ENCODE measurements around the gene KLHL29. TPM values are rescaled to one million over a fixed set of nuclear protein-coding genes. Genes with fewer than 3 reads are reported as not detected.

Gene KLHL29
- total and polyA plus RNA-seq, 10 of the 15 experiments (the other 5 are each of a cell fraction or from before 2014, with no cell fraction given) = 1.4 to 19.5 (median 6.1) TPM

DNA sequence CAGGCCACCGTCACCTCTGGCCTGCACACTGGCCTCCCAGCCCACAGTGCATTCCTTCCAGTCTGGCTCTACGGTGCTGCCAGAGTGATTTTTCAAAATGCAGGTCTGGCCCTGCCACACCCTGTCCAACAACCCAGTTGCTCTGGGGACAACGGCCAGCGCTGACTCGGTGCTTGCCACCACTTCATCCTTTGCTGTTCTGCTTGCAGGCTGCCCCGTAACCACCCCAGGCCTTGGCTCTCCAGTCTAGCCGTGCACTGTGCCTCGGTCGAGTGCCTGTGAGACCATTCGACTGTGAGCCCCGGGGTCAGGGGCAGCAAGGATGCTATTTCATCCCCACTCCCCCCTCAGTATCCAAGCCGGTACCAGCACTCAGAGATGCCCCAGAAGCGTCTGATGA, 262.6 kb downstream of the KLHL29 start (continued):
- no peak for TF ChIP-seq GABPA (IDR thresholded peaks at IDR 0.05; ENCODE audit: low read depth)
- TF ChIP-seq, protein P1, sequence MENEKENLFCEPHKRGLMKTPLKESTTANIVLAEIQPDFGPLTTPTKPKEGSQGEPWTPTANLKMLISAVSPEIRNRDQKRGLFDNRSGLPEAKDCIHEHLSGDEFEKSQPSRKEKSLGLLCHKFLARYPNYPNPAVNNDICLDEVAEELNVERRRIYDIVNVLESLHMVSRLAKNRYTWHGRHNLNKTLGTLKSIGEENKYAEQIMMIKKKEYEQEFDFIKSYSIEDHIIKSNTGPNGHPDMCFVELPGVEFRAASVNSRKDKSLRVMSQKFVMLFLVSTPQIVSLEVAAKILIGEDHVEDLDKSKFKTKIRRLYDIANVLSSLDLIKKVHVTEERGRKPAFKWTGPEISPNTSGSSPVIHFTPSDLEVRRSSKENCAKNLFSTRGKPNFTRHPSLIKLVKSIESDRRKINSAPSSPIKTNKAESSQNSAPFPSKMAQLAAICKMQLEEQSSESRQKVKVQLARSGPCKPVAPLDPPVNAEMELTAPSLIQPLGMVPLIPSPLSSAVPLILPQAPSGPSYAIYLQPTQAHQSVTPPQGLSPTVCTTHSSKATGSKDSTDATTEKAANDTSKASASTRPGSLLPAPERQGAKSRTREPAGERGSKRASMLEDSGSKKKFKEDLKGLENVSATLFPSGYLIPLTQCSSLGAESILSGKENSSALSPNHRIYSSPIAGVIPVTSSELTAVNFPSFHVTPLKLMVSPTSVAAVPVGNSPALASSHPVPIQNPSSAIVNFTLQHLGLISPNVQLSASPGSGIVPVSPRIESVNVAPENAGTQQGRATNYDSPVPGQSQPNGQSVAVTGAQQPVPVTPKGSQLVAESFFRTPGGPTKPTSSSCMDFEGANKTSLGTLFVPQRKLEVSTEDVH (IDR thresholded peaks at IDR 0.05; ENCODE audit: low read depth, partially characterized antibody) = no peak
- TF ChIP-seq ETV6 (conservative IDR thresholded peaks at IDR 0.05 in 1 of 2, IDR thresholded peaks at IDR 0.05 in 1 of 2; ENCODE audit: borderline replicate concordance in 1 of 2, low read depth in 1 of 2) = no peak
- no peak for TF ChIP-seq CREB1 (IDR thresholded peaks at IDR 0.05; ENCODE audit: low read depth)
- TF ChIP-seq NBN (IDR thresholded peaks at IDR 0.05) = no peak
- TF ChIP-seq ZNF207 (IDR thresholded peaks at IDR 0.05; ENCODE audit: borderline replicate concordance) = no peak
- TF ChIP-seq USF2 (IDR thresholded peaks at IDR 0.05; ENCODE audit: borderline replicate concordance, low read depth, low read length) = no peak
- TF ChIP-seq CHD4 (IDR thresholded peaks at IDR 0.05) = no peak
- TF ChIP-seq MEF2A (IDR thresholded peaks at IDR 0.05; ENCODE audit: insufficient read depth, low read depth, low read length) = no peak
- no peak for TF ChIP-seq MAX (IDR thresholded peaks at IDR 0.05; ENCODE audit: low read depth, low read length)
- TF ChIP-seq SUPT20H (IDR thresholded peaks at IDR 0.05; ENCODE audit: borderline replicate concordance, control insufficient read depth, low read depth, low read length) = no peak
